Activated B cell treated with CpG ODN at 0.5 μM for 24 hours (primary cell): ENCODE data around the gene GIGYF2. TPM values are rescaled to one million over a fixed set of nuclear protein-coding genes. Genes with fewer than 3 reads are reported as not detected.

Source experiments
- ATAC-seq: fragments of 200-7000 bp; cut with Tn5 transposase; one replicate; pipeline ENCODE4 v1.10.0; 2021; ENCODE audit warnings: low read depth, mild to moderate bottlenecking, moderate library complexity
- CTCF ChIA-PET: fragments of 350-600 bp; sonication (Branson Sonifier 250); formaldehyde crosslinking; loops from one replicate; lab custom pipeline; 2021; ENCODE audit warnings: antibody characterized with exemption; lab: Charles Lee
- POLR2A ChIA-PET: fragments of 350-600 bp; sonication (Branson Sonifier 250); formaldehyde crosslinking; loops from one replicate; lab custom pipeline; 2021; ENCODE audit warnings: antibody characterized with exemption; lab: Charles Lee
- DNase-seq: peaks from one replicate; pipeline ENCODE4 v3.0.0; 2022
- H3K27ac Mint-ChIP-seq: one replicate; pipeline ENCODE4 v1.8.0; 2020; ENCODE audit warnings: mixed read lengths
- H3K27me3 Mint-ChIP-seq: one replicate; pipeline ENCODE4 v1.8.0; 2021; ENCODE audit warnings: mixed read lengths
- H3K36me3 Mint-ChIP-seq: one replicate; pipeline ENCODE4 v1.8.0; 2021; ENCODE audit warnings: low read depth, mixed read lengths
- H3K4me1 Mint-ChIP-seq: one replicate; pipeline ENCODE4 v1.8.0; 2021; ENCODE audit warnings: mixed read lengths
- H3K4me3 Mint-ChIP-seq: one replicate; pipeline ENCODE4 v1.8.0; 2020; ENCODE audit warnings: mild to moderate bottlenecking, mixed read lengths
- H3K9me3 Mint-ChIP-seq: one replicate; pipeline ENCODE4 v1.8.0; 2020; ENCODE audit warnings: mixed read lengths
- CTCF ChIP-seq: fragments of 200-600 bp; IDR thresholded peaks from one replicate; pipeline ENCODE4 v1.8.0; 2022; ENCODE audit warnings: antibody characterized with exemption, mild to moderate bottlenecking
- intact Hi-C: fragments of 100-400 bp; cut with micrococcal nuclease; formaldehyde crosslinking; loops from one replicate; pipeline ENCODE4 v1.15.1; 2024
- total RNA-seq: library from RNA; stranded (reverse); gene quantifications from 2 replicates; pipeline ENCODE4 v1.2.3, GENCODE V29; 2022

Gene GIGYF2
- total RNA-seq, 1 donor from 2014 or later: 77.9 TPM

- H3K4me3 Mint-ChIP-seq: no peak overlapping the region
- DNase-seq (no peak), ATAC-seq (no peak)
- H3K27me3 Mint-ChIP-seq: peaks cover 13% of the 10 kb centered on the region
- ChIA-PET POLR2A (no interaction called here), CTCF (no interaction called here)
- peaks cover 12% of the 10 kb centered on the region for H3K4me1 Mint-ChIP-seq
- no peaks in the 10 kb centered on the region for H3K9me3 Mint-ChIP-seq
- H3K27ac Mint-ChIP-seq: no peak overlapping the region
- TF ChIP-seq CTCF: no peak
- no peaks in the 10 kb centered on the region for H3K36me3 Mint-ChIP-seq
- intact Hi-C loops: no loop called here
These were observed 175.7 kb downstream of the GIGYF2 start for GRCh38 chr2:232872826-232873225.

GRCh38 chr2:232873292-232873908, 176.3 kb downstream of the GIGYF2 start:
- Mint-ChIP-seq H3K4me3 (no peak overlapping the region), H3K36me3 (no peaks in the 10 kb centered on the region), H3K27me3 (peaks cover 14% of the 10 kb centered on the region), H3K4me1 (peaks cover 12% of the 10 kb centered on the region), H3K27ac (no peak overlapping the region), H3K9me3 (no peaks in the 10 kb centered on the region)
- intact Hi-C loops: no loop called here
- DNase-seq (no peak), ATAC-seq (no peak)
- no peak for TF ChIP-seq CTCF
- ChIA-PET CTCF (no interaction called here), POLR2A (no interaction called here)

DNA sequence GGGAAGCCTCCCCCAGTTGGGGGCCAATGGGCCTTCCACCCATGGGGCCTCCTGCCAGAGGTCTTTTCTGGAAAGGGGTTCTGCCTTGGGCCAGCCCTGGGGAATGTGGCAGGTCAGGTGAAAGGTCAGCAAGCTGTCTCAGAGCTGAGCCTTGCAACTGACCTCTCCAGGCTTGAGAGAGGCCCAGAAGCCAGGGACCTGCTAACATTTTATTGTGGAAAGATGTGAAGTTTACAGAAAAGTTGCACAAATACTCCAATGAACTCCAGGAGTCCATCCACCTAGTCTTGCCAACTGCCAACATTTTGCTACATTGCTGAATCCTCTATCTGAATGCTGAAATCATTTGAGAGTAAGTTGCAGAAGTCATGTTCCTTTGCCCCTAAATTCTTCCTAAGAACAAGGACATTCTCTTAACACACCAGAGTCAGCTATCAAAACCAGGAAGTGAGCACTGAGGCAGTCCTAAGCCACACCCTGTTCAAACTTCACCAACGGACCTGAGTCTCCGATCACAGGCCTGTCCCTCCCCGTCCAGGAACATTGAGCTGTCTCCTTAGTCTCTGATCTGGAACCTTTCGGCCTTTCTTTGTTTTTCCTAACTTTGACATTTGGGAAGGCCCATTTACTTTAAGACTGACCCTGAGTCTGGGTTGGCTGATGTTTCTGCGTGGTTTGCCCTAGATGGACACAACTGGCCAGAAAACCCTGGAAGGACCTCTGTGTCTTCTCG, 176.9 kb downstream of the GIGYF2 start:
- TF ChIP-seq CTCF: no peak
- no peaks in the 10 kb centered on the region for H3K9me3 Mint-ChIP-seq
- DNase-seq: no peak
- no peak for ATAC-seq
- no peak overlapping the region for H3K4me3 Mint-ChIP-seq
- CTCF ChIA-PET: no interaction called here
- POLR2A ChIA-PET: no interaction called here
- peaks cover 12% of the 10 kb centered on the region for H3K4me1 Mint-ChIP-seq
- intact Hi-C loops: no loop called here
- H3K27ac Mint-ChIP-seq: no peak overlapping the region
- H3K36me3 Mint-ChIP-seq: no peaks in the 10 kb centered on the region
- H3K27me3 Mint-ChIP-seq: peaks cover 14% of the 10 kb centered on the region

- Mint-ChIP-seq H3K27ac (no peak overlapping the region), H3K4me3 (peak overlapping the region; percentile 61), H3K9me3 (no peaks in the 10 kb centered on the region), H3K4me1 (peaks cover 12% of the 10 kb centered on the region), H3K27me3 (peaks cover 14% of the 10 kb centered on the region), H3K36me3 (no peaks in the 10 kb centered on the region)
- ATAC-seq (no peak), DNase-seq (no peak)
- TF ChIP-seq CTCF: no peak
- ChIA-PET POLR2A (no interaction called here), CTCF (no interaction called here)
- intact Hi-C loops: no loop called here
These were observed 177.6 kb downstream of the GIGYF2 start for GRCh38 chr2:232874677-232875223.
